ENCODE data around the gene MTHFSD. TPM values are rescaled to one million over a fixed set of nuclear protein-coding genes. Genes with fewer than 3 reads are reported as not detected.
A peak's percentile ranks its signal among the peaks of the same experiment; 100 is the strongest.

Gene MTHFSD
- total and polyA plus RNA-seq, 12 donors, result 7.6 to 22.2 (median 17.6) TPM

DNA sequence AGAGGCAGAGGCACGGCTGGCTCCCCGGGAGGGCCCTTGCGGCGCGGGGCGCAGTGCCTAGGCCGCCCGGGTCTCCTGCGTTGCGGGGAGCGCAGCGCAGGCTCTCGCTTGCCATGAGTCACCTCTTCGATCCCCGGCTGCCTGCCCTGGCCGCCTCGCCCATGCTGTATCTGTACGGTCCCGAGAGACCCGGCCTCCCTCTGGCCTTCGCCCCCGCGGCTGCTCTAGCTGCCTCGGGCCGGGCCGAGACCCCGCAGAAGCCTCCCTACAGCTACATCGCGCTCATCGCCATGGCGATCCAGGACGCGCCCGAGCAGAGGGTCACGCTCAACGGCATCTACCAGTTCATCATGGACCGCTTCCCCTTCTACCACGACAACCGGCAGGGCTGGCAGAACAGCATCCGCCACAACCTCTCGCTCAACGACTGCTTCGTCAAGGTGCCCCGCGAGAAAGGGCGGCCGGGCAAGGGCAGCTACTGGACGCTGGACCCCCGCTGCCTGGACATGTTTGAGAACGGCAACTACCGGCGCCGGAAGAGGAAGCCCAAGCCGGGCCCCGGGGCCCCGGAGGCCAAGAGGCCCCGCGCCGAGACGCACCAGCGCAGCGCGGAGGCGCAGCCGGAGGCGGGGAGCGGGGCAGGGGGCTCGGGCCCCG is 23.7 kb upstream of the MTHFSD start:
- WGBS, 4 donors, result 5 to 17% (median 9%) methylated on average over 29 to 69 of the region's 69 CpGs
- peaks cover 58% of the 10 kb centered on the region for H3K27me3 ChIP-seq
- H3K9me3 ChIP-seq (replicated peaks in 1 of 3), result no peaks in the 10 kb centered on the region
- H3K4me3 ChIP-seq, result peak overlapping the region in 1 of 4 donors; percentile 32
- no peaks in the 10 kb centered on the region for H3K4me1 ChIP-seq (replicated peaks in 1 of 2)
- TF ChIP-seq, protein P1, sequence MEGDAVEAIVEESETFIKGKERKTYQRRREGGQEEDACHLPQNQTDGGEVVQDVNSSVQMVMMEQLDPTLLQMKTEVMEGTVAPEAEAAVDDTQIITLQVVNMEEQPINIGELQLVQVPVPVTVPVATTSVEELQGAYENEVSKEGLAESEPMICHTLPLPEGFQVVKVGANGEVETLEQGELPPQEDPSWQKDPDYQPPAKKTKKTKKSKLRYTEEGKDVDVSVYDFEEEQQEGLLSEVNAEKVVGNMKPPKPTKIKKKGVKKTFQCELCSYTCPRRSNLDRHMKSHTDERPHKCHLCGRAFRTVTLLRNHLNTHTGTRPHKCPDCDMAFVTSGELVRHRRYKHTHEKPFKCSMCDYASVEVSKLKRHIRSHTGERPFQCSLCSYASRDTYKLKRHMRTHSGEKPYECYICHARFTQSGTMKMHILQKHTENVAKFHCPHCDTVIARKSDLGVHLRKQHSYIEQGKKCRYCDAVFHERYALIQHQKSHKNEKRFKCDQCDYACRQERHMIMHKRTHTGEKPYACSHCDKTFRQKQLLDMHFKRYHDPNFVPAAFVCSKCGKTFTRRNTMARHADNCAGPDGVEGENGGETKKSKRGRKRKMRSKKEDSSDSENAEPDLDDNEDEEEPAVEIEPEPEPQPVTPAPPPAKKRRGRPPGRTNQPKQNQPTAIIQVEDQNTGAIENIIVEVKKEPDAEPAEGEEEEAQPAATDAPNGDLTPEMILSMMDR (IDR thresholded peaks at IDR 0.05), result no peak
- TF ChIP-seq POLR2A (IDR thresholded peaks at IDR 0.05), result no peak
- intact Hi-C loops (cut with DNase I), result no loop called here
- H3K36me3 ChIP-seq (replicated peaks in 1 of 2), result no peaks in the 10 kb centered on the region
- DNase-seq, result peak in 1 of 7 donors; percentile 52
- H3K27ac ChIP-seq, result peak overlapping the region in 3 of 5 donors; percentile 53 to 78 (median 70)

DNA sequence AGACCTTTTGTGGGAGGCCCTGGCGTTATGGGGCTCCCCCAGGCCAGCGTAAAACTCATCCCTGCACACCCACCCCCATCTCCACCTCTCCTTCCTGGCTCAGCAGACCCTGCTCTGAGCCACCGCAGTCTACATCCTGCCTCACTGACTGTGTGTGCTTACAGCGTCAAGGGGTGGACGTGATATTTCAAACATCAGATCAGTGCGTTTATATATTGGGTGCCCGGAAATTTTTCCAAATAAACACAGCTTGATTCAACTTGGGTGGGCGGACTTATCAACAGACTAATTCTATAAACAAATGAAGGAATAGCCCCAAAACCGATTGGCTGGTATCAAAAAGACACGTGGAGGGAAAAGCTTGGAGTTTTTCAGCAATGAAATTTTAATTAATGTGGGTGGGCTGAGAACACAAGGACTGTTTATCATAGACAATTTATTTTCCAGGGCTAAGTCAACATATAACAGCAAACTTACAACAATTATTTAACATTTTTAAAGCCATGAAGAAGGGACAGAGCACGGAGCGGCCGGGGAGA is 23.1 kb upstream of the MTHFSD start, which contains the start of gene FOXL1:
Gene FOXL1, plus strand, starts transcription at position 489 of the 539 bp plus-strand sequence. CDS start 175 bp downstream, outside the sequence.
- Histone ChIP-seq H3K27ac (peak within 1 kb of the TSS in 3 of 5 donors; percentile 53 to 78 (median 70)), H3K36me3 (replicated peaks in 1 of 2) (no peaks in the 10 kb centered on the region), H3K4me1 (replicated peaks in 1 of 2) (no peaks in the 10 kb centered on the region), H3K9me3 (replicated peaks in 1 of 3) (no peaks in the 10 kb centered on the region), H3K27me3 (peaks cover 58% of the 10 kb centered on the region), H3K4me3 (peak within 1 kb of the TSS in 1 of 4 donors; percentile 32)
- intact Hi-C loops (cut with DNase I), result no loop called here
- DNase-seq, result no peak
- TF ChIP-seq POLR2A (IDR thresholded peaks at IDR 0.05), result no peak
- TF ChIP-seq, protein P1 (IDR thresholded peaks at IDR 0.05), result no peak
- 39 to 55% (median 48%) methylated on average over 12 to 13 of the region's 13 CpGs for WGBS, 4 donors

DNA sequence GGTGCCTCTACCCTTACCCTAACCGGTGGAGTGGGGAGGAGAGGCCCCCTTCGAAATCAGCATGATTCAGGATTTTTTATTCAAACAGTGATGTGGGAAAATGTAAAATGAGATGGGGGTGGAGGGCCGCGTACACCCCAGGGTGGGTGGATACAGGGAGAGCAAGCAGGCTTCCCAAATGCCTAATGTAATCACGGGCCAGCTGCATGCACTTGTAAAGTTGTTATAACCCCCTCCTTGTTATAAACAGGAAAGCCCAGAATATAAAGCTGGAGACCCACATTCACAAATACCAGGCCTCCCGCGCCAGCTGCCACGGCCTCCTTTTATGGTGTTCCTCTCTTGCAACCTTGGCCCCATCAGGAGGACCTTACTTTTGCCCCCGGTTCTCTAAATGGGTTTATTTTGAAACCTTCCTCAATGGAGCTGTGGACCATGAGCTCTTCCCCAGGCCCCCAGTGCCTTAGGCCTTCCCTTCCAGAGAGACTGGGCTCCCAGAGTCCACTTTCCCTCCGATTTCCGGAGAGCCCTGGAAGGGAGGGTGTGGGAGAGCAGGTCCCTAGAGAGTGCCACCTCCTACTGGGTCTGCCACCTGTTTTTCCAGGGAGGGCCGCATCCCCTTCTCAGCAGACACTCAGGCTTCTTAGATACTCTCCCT is 22.4 kb upstream of the MTHFSD start:
- Histone ChIP-seq H3K27me3 (peaks cover 62% of the 10 kb centered on the region), H3K9me3 (replicated peaks in 1 of 3) (no peaks in the 10 kb centered on the region), H3K27ac (peak overlapping the region in 2 of 5 donors; percentile 70 to 78), H3K4me3 (no peak overlapping the region), H3K4me1 (replicated peaks in 1 of 2) (no peaks in the 10 kb centered on the region), H3K36me3 (replicated peaks in 1 of 2) (no peaks in the 10 kb centered on the region)
- intact Hi-C loops (cut with DNase I), result no loop called here
- WGBS, 4 donors, result 53 to 63% (median 55%) methylated on average over 11 to 12 of the region's 12 CpGs
- no peak for DNase-seq
- TF ChIP-seq, protein P1 (IDR thresholded peaks at IDR 0.05), result no peak
- TF ChIP-seq POLR2A (IDR thresholded peaks at IDR 0.05), result no peak

DNA sequence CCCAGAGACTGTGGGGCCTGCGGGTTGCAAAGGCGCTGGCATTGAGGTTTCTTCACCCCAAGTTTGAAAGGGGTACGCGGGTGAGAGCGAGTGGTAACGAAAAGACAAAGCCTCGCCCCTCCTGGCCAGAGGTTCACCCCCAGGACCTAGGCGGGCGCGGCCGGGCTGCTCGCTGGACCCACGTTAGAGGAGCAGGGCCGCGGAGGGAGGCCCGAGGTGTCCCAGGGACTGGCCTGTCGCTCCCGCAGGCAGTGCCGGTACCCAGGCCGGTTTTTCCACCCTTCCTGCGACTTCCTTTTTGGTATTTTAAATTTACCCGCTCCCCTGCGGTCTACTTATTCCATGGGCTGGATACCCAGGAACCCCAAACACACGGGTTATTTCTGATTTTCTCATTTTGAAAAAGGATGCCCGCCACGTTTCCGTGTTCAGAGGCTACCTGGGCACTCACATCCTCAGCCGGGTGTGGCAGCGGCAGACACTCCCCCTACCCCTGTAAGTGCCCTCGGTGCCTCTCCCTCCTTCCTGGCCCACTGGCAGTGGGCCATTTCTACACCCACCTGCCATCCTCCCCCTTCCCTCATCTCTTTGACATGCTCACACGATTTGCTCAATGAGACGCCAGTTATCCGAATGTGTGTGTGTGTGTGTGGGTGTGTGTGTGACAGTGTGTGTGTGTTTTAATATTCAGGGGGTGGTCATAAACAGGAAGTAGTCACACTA is 21.7 kb upstream of the MTHFSD start:
- no peaks in the 10 kb centered on the region for H3K4me1 ChIP-seq (replicated peaks in 1 of 2)
- H3K27ac ChIP-seq, result peak overlapping the region in 2 of 5 donors; percentile 70 to 78
- no peaks in the 10 kb centered on the region for H3K9me3 ChIP-seq (replicated peaks in 1 of 3)
- DNase-seq, result no peak
- H3K27me3 ChIP-seq, result peaks cover 66% of the 10 kb centered on the region
- WGBS, 4 donors, result 22 to 37% (median 26%) methylated on average over 31 to 33 of the region's 33 CpGs
- H3K4me3 ChIP-seq, result peak overlapping the region in 1 of 4 donors; percentile 37
- TF ChIP-seq, protein P1 (IDR thresholded peaks at IDR 0.05), result no peak
- TF ChIP-seq POLR2A (IDR thresholded peaks at IDR 0.05), result no peak
- H3K36me3 ChIP-seq (replicated peaks in 1 of 2), result no peaks in the 10 kb centered on the region
- intact Hi-C loops (cut with DNase I), result no loop called here
